Upper lobe of left lung (tissue), 4 donors: Measurements from ENCODE around the gene CLK3.

Experiments
- CTCF ChIP-seq, 6 experiments: fragments of 450-650 bp in 4 of 6; fragments of 200-600 bp in 2 of 6; sonication (generic) in 2 of 6; IDR thresholded peaks; one replicate each; pipeline ENCODE4 v1.5.1; 2016 to 2019; ENCODE audit warnings: antibody characterized with exemption in 6 of 6
- POLR2AphosphoS5 ChIP-seq, 2 donors: sonication (generic); formaldehyde crosslinking; IDR thresholded peaks; one replicate each; pipeline ENCODE4 v1.5.1; 2017; ENCODE audit warnings: antibody characterized with exemption in 2 of 2

DNA sequence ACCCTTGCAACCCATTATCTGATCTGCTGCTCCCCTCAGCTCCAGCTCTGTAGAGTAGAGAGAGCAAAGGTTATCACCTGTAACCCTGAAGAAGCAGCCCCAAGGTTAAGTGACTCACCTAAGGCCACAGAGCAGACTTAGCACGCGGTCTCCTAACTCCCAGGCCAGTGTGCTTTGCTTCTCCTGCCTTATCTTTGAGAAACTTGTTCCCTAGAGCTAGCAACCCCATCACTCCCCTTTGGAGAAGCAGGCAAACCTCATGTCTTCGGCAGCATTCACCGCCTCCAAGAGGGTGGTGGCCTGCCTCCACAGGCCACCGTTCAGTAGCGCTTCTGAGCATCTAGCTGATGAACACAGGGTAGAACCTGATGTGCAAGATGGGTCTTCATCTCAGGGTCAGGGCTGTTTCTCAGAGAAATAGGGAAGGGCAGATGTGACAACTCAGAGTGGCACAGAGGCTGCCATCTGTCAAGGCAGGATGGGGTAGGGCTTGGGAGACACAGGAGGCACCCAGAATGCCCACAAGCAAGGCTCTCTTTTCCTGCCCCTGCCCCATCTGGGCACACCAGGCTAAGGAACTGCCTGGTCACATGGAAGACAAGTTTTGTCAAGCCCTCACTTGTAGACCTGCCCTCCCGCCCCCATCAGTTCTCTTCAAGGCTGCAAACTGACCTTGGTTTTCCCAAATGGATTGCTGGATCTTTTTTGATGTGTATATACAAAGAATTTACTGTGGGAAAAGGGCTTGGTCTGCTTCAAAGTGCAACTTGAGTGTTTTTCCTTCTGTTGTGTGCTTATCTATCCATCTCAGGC is 34.9 kb upstream of the CLK3 start:
- TF ChIP-seq CTCF (IDR thresholded peaks at IDR 0.05) (no peak), POLR2AphosphoS5 (IDR thresholded peaks at IDR 0.05) (no peak)
